Karpas-422 (cell line): ENCODE data around the gene PPID. TPM values are rescaled to one million over a fixed set of nuclear protein-coding genes. Genes with fewer than 3 reads are reported as not detected.
"Not testable (repeated sequence)": the region's sequence is repeated elsewhere in the genome, so short reads cannot be mapped to it uniquely, and the experiment has no call there.

ENCODE experiments used
- DNase-seq: peaks from one replicate; pipeline ENCODE4 v3.0.0-alpha.2; 2015
- H2AFZ ChIP-seq: fragments of 200-600 bp; sonication (generic); 2 replicates; pipeline ENCODE4 v1.6.1; 2014; ENCODE audit warnings: antibody characterized with exemption, low read length, mixed read lengths
- H3K27ac ChIP-seq: fragments of 200-600 bp; sonication (generic); 2 replicates; pipeline ENCODE4 v1.5.1; 2014; ENCODE audit warnings: mild to moderate bottlenecking, low read length, moderate library complexity
- H3K27me3 ChIP-seq: fragments of 200-600 bp; sonication (generic); 2 replicates; pipeline ENCODE4 v1.6.1; 2014; ENCODE audit warnings: low read length, mixed read lengths
- H3K36me3 ChIP-seq: fragments of 200-600 bp; sonication (generic); 2 replicates; pipeline ENCODE4 v1.6.1; 2014; ENCODE audit warnings: low read length, mixed read lengths; ENCODE audit not compliant: insufficient read depth
- H3K4me1 ChIP-seq: fragments of 200-600 bp; sonication (generic); 2 replicates; pipeline ENCODE4 v1.6.1; 2014; ENCODE audit warnings: mild to moderate bottlenecking, low read length, mixed read lengths
- H3K4me2 ChIP-seq: fragments of 200-600 bp; sonication (generic); 2 replicates; pipeline ENCODE4 v1.6.1; 2014; ENCODE audit warnings: low read length, low read depth, mild to moderate bottlenecking; ENCODE audit not compliant: poor library complexity, severe bottlenecking
- H3K4me3 ChIP-seq: fragments of 200-600 bp; sonication (generic); 2 replicates; pipeline ENCODE4 v1.5.1; 2014; ENCODE audit warnings: mild to moderate bottlenecking, antibody characterized with exemption, low read length, mixed read lengths
- H3K79me2 ChIP-seq: fragments of 200-600 bp; sonication (generic); 2 replicates; pipeline ENCODE4 v1.6.1; 2014; ENCODE audit warnings: mild to moderate bottlenecking, low read length, mixed read lengths
- H3K9ac ChIP-seq: fragments of 200-600 bp; sonication (generic); 2 replicates; pipeline ENCODE4 v1.6.0; 2014; ENCODE audit warnings: low read length
- H3K9me2 ChIP-seq: fragments of 200-600 bp; sonication (generic), shearing (Covaris generic); replicated peaks from 2 replicates; pipeline ENCODE4 v1.6.0; 2014; ENCODE audit warnings: mild to moderate bottlenecking, low read length, moderate library complexity; ENCODE audit not compliant: insufficient read depth
- H3K9me3 ChIP-seq: fragments of 300-700, 200-600 bp; sonication (generic); 2 replicates; pipeline ENCODE4 v1.6.1; 2014; ENCODE audit warnings: low read length, mixed read lengths
- H4K20me1 ChIP-seq: fragments of 200-600 bp; sonication (generic); 2 replicates; pipeline ENCODE4 v1.6.1; 2014; ENCODE audit warnings: mild to moderate bottlenecking, antibody characterized with exemption, low read length, low read depth; ENCODE audit not compliant: insufficient read depth
- total RNA-seq: library from RNA; depleted of rRNA; stranded (reverse); fragments of >200 nt; shearing (Covaris generic); gene quantifications from 2 replicates; pipeline ENCODE4 v1.2.3, GENCODE V29; 2014; ENCODE audit warnings: low replicate concordance

The PPID gene
- total RNA-seq, 1 experiment from 2014 or later, result 56.8 TPM

DNA sequence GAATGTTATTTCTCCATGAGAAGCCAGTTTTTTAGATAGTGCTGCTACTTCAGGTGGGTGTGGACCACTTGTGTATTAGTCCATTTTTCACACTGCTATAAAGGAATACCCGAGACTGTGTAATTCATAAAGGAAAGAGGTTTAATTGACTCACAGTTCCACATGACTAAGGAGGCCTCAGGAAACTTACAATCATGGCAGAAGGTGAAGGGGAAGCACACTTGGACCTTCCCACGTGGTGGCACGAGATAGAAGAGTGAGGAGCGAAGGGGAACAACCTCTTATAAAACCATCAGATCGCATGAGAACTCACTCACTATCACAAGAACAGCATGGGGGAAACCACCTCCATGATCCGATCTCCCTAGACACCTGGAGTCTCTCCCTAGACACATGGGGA is 3.4 kb upstream of the PPID start:
- Histone ChIP-seq H3K36me3 (no peaks in the 10 kb centered on the region; the same call in 1 of the 2 replicates), H3K9me2 (no peaks in the 10 kb centered on the region), H3K9me3 (no peaks in the 10 kb centered on the region), H2AFZ (no peak overlapping the region), H3K4me1 (peaks cover 11% of the 10 kb centered on the region), H3K79me2 (peaks cover 16% of the 10 kb centered on the region), H3K9ac (no peak overlapping the region), H3K4me3 (no peak overlapping the region), H3K27me3 (no peaks in the 10 kb centered on the region), H4K20me1 (no peaks in the 10 kb centered on the region), H3K4me2 (no peak overlapping the region), H3K27ac (no peak overlapping the region)
- DNase-seq, result no peak

DNA sequence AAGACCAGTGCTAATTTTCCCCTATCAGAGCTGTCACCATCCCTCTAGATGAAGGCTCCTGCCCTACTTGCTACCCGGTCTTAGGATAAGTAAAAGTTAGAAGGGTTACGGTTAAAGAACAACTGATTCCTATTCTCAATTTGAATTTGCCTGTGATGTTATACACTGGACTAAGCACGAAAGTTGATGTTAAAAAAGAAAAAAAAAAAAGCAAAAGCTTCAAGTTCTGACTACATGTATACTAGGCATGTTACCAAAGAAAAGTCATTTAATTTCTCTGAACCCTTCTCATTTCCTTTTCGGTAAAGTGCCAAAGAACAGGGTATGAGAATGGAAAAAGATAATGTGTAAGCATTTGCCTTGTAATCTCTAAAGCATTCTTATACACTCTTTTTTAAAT is 1.4 kb upstream of the PPID start:
- no peak overlapping the region for H3K27ac ChIP-seq
- peaks cover 33% of the 10 kb centered on the region for H3K79me2 ChIP-seq
- no peak overlapping the region for H3K4me3 ChIP-seq
- H3K36me3 ChIP-seq, result peaks cover 11% of the 10 kb centered on the region; the same call in 1 of the 2 replicates
- no peak for DNase-seq
- no peaks in the 10 kb centered on the region for H3K9me2 ChIP-seq
- no peaks in the 10 kb centered on the region for H3K9me3 ChIP-seq
- peaks cover 17% of the 10 kb centered on the region for H3K4me1 ChIP-seq
- H3K27me3 ChIP-seq, result no peaks in the 10 kb centered on the region
- no peak overlapping the region for H3K4me2 ChIP-seq
- H2AFZ ChIP-seq, result peak overlapping the region; percentile 19; the same call in 1 of the 2 replicates
- H3K9ac ChIP-seq, result no peak overlapping the region
- H4K20me1 ChIP-seq, result no peaks in the 10 kb centered on the region

DNA sequence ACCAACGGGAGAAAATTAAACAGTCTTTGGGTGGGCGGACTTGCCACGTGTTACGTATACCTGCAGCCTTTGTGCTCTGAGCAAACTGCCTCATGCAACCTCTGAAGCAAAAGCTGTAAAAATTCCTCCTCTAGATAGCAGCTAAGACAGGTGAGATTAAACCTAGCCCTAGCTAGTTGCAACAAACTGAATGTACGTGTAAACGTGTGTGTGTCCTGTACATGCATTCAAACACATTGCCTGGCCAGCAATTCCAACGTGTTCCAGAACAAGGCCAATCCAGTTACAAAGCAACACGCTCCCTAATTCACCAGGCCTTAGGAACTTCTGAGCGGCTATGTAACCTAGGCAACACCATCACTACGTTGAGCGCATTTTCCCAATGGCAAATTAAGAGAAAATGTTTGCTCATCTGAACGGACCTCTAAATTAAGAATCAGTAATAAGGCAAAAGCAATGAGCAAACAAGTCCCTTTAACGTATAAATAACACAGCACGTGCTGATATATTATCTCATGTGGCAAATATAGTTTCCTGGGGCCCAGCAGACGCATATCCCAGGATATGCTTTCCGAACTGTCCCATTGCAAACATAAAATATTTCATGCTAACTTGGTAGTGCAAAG is 792 bp downstream of the PPID start:
- H3K27ac ChIP-seq, result peak overlapping the region; percentile 49
- H4K20me1 ChIP-seq, result no peaks in the 10 kb centered on the region
- peak overlapping the region; percentile 76 for H3K4me2 ChIP-seq
- H3K9me3 ChIP-seq, result no peaks in the 10 kb centered on the region
- peak; percentile 75 for DNase-seq
- H3K27me3 ChIP-seq, result no peaks in the 10 kb centered on the region
- H3K79me2 ChIP-seq, result peaks cover 56% of the 10 kb centered on the region
- H3K4me3 ChIP-seq, result peak overlapping the region; percentile 94
- H3K4me1 ChIP-seq, result peaks cover 17% of the 10 kb centered on the region
- H2AFZ ChIP-seq, result peak overlapping the region; percentile 78
- peaks cover 33% of the 10 kb centered on the region; the same call in 1 of the 2 replicates for H3K36me3 ChIP-seq
- no peaks in the 10 kb centered on the region for H3K9me2 ChIP-seq
- H3K9ac ChIP-seq, result peak overlapping the region; percentile 95

DNA sequence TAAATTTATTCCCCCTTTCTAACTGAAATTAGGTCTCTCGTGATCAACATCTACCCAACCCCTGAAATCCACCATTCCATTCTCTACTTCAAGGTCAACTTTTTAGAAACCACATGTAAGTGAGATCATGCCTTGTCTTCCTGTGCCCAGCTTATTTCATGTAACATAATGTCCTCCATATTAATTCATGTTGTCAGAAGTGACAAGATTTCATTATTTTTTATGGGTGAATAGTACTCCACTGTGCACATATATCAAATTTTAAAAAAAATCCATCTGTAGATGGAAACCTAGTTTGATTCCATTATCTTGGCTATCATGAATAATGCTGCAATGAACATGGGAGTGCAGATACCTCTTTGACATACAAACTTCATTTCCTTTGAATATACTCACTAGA is 1.5 kb downstream of the PPID start:
- Histone ChIP-seq H3K27me3 (no peaks in the 10 kb centered on the region), H4K20me1 (no peaks in the 10 kb centered on the region), H3K9me3 (no peaks in the 10 kb centered on the region), H3K79me2 (peaks cover 59% of the 10 kb centered on the region), H3K4me3 (peak overlapping the region; percentile 94), H3K9ac (peak overlapping the region; percentile 95), H2AFZ (no peak overlapping the region), H3K4me1 (peaks cover 17% of the 10 kb centered on the region), H3K36me3 (peaks cover 39% of the 10 kb centered on the region; the same call in 1 of the 2 replicates), H3K4me2 (peak overlapping the region; percentile 76), H3K9me2 (no peaks in the 10 kb centered on the region), H3K27ac (no peak overlapping the region)
- DNase-seq, result no peak

DNA sequence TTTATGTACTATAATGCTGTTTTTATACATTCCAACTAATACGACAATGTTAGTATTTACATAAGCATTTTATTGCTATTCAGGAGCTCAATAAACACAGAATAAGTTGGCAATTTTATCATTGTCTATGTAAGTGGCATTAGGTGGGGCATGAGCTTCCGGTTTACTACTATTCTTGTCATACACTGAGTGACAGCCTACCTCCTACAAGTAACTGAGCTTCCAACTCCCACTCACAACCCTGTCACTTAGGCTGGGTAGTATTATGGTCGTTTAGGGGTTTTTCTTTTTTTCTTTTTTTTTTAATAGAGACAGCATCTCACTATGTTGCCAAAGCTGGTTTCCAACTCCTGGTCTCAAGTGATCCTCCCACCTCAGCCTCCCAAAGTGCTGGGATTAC is 7.4 kb downstream of the PPID start:
- no peak overlapping the region for H3K27ac ChIP-seq
- H3K36me3 ChIP-seq, result peaks cover 83% of the 10 kb centered on the region
- peaks cover 42% of the 10 kb centered on the region for H3K79me2 ChIP-seq
- no peak overlapping the region for H3K4me3 ChIP-seq
- no peak overlapping the region for H3K4me2 ChIP-seq
- no peaks in the 10 kb centered on the region for H4K20me1 ChIP-seq
- H3K27me3 ChIP-seq, result no peaks in the 10 kb centered on the region
- DNase-seq, result no peak
- no peaks in the 10 kb centered on the region for H3K9me2 ChIP-seq
- no peak overlapping the region for H3K9ac ChIP-seq
- no peaks in the 10 kb centered on the region for H3K9me3 ChIP-seq
- H3K4me1 ChIP-seq, result no peaks in the 10 kb centered on the region
- H2AFZ ChIP-seq, result no peak overlapping the region

DNA sequence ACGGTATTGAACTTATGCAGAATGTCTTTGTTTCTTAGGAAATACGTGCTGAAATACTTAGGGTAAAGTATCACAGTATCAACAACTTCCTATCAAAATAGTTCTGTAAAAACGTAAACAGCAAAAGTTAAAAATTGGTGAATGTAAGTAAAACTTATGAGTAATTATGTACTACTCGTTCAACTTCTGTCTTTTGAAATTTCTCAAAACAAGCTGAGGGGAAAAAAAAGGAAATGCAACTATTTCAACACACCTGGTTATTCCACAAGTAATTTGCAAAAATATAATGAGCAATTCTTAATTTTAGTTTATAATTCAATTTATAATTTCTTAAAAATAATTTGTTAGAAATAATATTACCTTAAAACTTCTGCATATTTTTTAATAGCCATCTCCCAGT is 8.3 kb downstream of the PPID start:
- Histone ChIP-seq H3K9ac (no peak overlapping the region), H3K4me3 (no peak overlapping the region), H3K4me2 (no peak overlapping the region), H3K27ac (no peak overlapping the region), H4K20me1 (no peaks in the 10 kb centered on the region), H3K4me1 (no peaks in the 10 kb centered on the region), H3K36me3 (peaks cover 90% of the 10 kb centered on the region), H2AFZ (no peak overlapping the region), H3K9me2 (no peaks in the 10 kb centered on the region), H3K9me3 (no peaks in the 10 kb centered on the region), H3K79me2 (peaks cover 35% of the 10 kb centered on the region), H3K27me3 (no peaks in the 10 kb centered on the region)
- DNase-seq, result no peak

DNA sequence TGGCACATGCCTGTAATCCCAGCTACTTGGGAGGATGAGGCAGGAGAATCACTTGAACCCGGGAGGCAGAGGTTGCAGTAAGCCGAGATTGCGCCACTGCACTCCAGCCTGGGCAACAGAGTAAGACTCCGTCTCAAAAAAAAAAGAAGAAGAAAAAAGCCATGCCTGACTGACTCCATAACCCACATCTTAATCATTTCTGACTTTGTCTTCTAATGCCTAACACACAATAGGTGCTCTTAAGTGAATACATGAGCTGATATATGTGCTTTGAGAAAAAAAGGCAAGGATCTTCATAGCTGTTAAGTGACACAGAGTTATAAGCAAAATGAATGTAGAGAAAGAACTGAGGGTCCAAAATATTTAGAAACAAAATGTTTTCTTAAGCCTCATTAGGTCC is 10.6 kb downstream of the PPID start:
- peaks cover 83% of the 10 kb centered on the region for H3K36me3 ChIP-seq
- H3K9ac ChIP-seq, result not testable (repeated sequence)

DNA sequence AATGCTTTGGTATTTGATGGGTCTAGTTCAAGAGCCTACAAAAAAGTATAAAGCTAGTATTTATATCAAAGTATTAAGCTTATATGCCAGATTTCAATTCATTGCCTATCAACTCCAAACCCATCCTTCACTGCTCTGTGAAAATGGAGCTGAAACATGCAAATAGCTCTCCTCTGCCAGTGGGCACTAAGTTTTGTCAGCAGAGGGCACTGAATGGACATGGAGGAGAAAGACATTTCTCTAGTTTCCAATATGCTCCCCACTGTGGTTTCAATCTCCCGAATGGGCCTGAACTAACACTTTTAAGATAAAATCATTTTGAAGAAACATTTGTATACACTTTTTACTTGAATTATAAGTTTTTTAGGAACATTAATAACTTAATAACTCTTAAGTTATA is 12.4 kb downstream of the PPID start:
- Histone ChIP-seq H3K9me3 (no peaks in the 10 kb centered on the region), H3K9me2 (no peaks in the 10 kb centered on the region), H3K9ac (no peak overlapping the region), H3K27me3 (no peaks in the 10 kb centered on the region), H3K4me2 (no peak overlapping the region), H3K36me3 (peaks cover 82% of the 10 kb centered on the region), H3K79me2 (peaks cover 2% of the 10 kb centered on the region; the same call in 1 of the 2 replicates), H3K4me1 (no peaks in the 10 kb centered on the region), H3K27ac (no peak overlapping the region), H4K20me1 (no peaks in the 10 kb centered on the region), H3K4me3 (no peak overlapping the region), H2AFZ (no peak overlapping the region)
- DNase-seq, result no peak

More for the DNA sequence above, 10.6 kb downstream of the PPID start:
- not testable (repeated sequence) for H3K4me3 ChIP-seq, H4K20me1 ChIP-seq, H3K9me2 ChIP-seq, H3K4me1 ChIP-seq, H3K27me3 ChIP-seq, DNase-seq, H2AFZ ChIP-seq, H3K4me2 ChIP-seq, H3K9me3 ChIP-seq, H3K27ac ChIP-seq
- peaks cover 12% of the 10 kb centered on the region for H3K79me2 ChIP-seq
